GM23338 (cell line): ENCODE data around the gene AKR1E2. TPM values are rescaled to one million over a fixed set of nuclear protein-coding genes. Genes with fewer than 3 reads are reported as not detected.

Source experiments
- ATAC-seq: fragments of 200-7000 bp; cut with Tn5 transposase; 3 replicates; pipeline ENCODE4 v1.9.1; 2020
- DNase-seq: peaks from one replicate; pipeline ENCODE4 v3.0.0-alpha.2; 2015; ENCODE audit warnings: low spot score
- H2AFZ ChIP-seq: fragments of 200-600 bp; sonication (generic); 2 replicates; pipeline ENCODE4 v1.8.0; 2016; ENCODE audit warnings: antibody characterized with exemption, mild to moderate bottlenecking, moderate library complexity
- H3F3A ChIP-seq: fragments of 200-600 bp; sonication (generic); replicated peaks from 2 replicates; pipeline ENCODE4 v1.8.0; 2017; ENCODE audit warnings: antibody characterized with exemption, mixed run types, low read depth
- H3K27ac ChIP-seq: fragments of 200-600 bp; sonication (generic); 2 replicates; pipeline ENCODE4 v1.6.1; 2016; ENCODE audit warnings: low read depth
- H3K27me3 ChIP-seq: fragments of 200-600 bp; sonication (generic); 2 replicates; pipeline ENCODE4 v1.8.0; 2016; ENCODE audit warnings: mild to moderate bottlenecking, mixed run types, moderate library complexity; ENCODE audit not compliant: insufficient read depth
- H3K36me3 ChIP-seq: fragments of 200-600 bp; sonication (generic); 2 replicates; pipeline ENCODE4 v1.8.0; 2016; ENCODE audit warnings: mild to moderate bottlenecking; ENCODE audit not compliant: insufficient read depth
- H3K4me1 ChIP-seq: fragments of 200-600 bp; sonication (generic); 2 replicates; pipeline ENCODE4 v1.8.0; 2016; ENCODE audit warnings: mild to moderate bottlenecking, moderate library complexity; ENCODE audit not compliant: insufficient read depth
- H3K4me2 ChIP-seq: fragments of 200-600 bp; sonication (generic); 2 replicates; pipeline ENCODE4 v1.7.1; 2017; ENCODE audit warnings: mixed run types
- H3K4me3 ChIP-seq: fragments of 200-600 bp; sonication (generic); 2 replicates; pipeline ENCODE4 v1.6.1; 2016; ENCODE audit warnings: mixed run types
- H3K79me2 ChIP-seq: fragments of 200-600 bp; sonication (generic); replicated peaks from 2 replicates; pipeline ENCODE4 v1.8.0; 2017; ENCODE audit warnings: mild to moderate bottlenecking; ENCODE audit not compliant: insufficient read depth
- H3K9me2 ChIP-seq: fragments of 200-600 bp; sonication (generic); 2 replicates; pipeline ENCODE4 v1.8.0; 2017; ENCODE audit not compliant: insufficient read depth
- H4K20me1 ChIP-seq: fragments of 200-600 bp; sonication (generic); replicated peaks from 2 replicates; pipeline ENCODE4 v1.8.0; 2017; ENCODE audit warnings: mild to moderate bottlenecking; ENCODE audit not compliant: insufficient read depth
- H3K27ac Mint-ChIP-seq: 2 replicates; pipeline ENCODE4 v1.8.0; 2020; ENCODE audit warnings: inconsistent platforms, mild to moderate bottlenecking, moderate library complexity, mixed read lengths
- H3K27me3 Mint-ChIP-seq: 3 replicates; pipeline ENCODE4 v1.8.0; 2022; ENCODE audit warnings: low read depth, mild to moderate bottlenecking, moderate library complexity, mixed read lengths, inconsistent platforms; ENCODE audit not compliant: insufficient read depth, poor library complexity
- H3K36me3 Mint-ChIP-seq: 3 replicates; pipeline ENCODE4 v1.8.0; 2021; ENCODE audit warnings: low read depth, mild to moderate bottlenecking, inconsistent platforms, moderate library complexity, mixed read lengths
- H3K4me1 Mint-ChIP-seq: 3 replicates; pipeline ENCODE4 v1.8.0; 2020; ENCODE audit warnings: mild to moderate bottlenecking, inconsistent platforms, mixed read lengths
- H3K4me3 Mint-ChIP-seq: 3 replicates; pipeline ENCODE4 v1.8.0; 2021; ENCODE audit warnings: moderate library complexity, mild to moderate bottlenecking, inconsistent platforms, mixed read lengths
- H3K9me3 Mint-ChIP-seq: 3 replicates; pipeline ENCODE4 v1.8.0; 2020; ENCODE audit warnings: moderate library complexity, mild to moderate bottlenecking, inconsistent platforms, mixed read lengths
- CREB1 ChIP-seq: fragments of 250-450 bp; sonication (Bioruptor Pico); IDR thresholded peaks from 2 replicates; pipeline ENCODE4 v1.5.0; 2020; ENCODE audit warnings: low read depth, mild to moderate bottlenecking, moderate library complexity
- CTCF ChIP-seq, 2 experiments: fragments of 200-600 bp in 1 of 2; sonication (generic) in 1 of 2; conservative IDR thresholded peaks; 2 replicates each; pipeline versions ENCODE4 v1.5.1 to v1.6.1; 2016 to 2017; ENCODE audit warnings: antibody characterized with exemption in 2 of 2, low read depth in 2 of 2, mild to moderate bottlenecking in 2 of 2, moderate library complexity in 1 of 2
- ETS1 ChIP-seq: IDR thresholded peaks from 2 replicates; pipeline ENCODE4 v1.6.1; 2016; ENCODE audit warnings: antibody characterized with exemption
- EZH2 ChIP-seq: fragments of 200-600 bp; sonication (generic); IDR thresholded peaks from one replicate; pipeline ENCODE4 v1.8.0; 2017; ENCODE audit warnings: antibody characterized with exemption, mild to moderate bottlenecking, low read depth; ENCODE audit not compliant: unreplicated experiment
- EZH2phosphoT487 ChIP-seq: fragments of 200-600 bp; sonication (generic); IDR thresholded peaks from one replicate; pipeline ENCODE4 v1.8.1; 2018; ENCODE audit warnings: antibody characterized with exemption; ENCODE audit not compliant: unreplicated experiment
- JUNB ChIP-seq: IDR thresholded peaks from one replicate; pipeline ENCODE4 v1.6.1; 2016; ENCODE audit warnings: antibody characterized with exemption; ENCODE audit not compliant: unreplicated experiment
- NANOG ChIP-seq: IDR thresholded peaks from 2 replicates; pipeline ENCODE4 v1.6.1; 2016; ENCODE audit warnings: antibody characterized with exemption, borderline replicate concordance
- POLR2AphosphoS5 ChIP-seq: IDR thresholded peaks from 2 replicates; pipeline ENCODE4 v1.6.1; 2016; ENCODE audit warnings: antibody characterized with exemption, low read depth
- REST ChIP-seq: IDR thresholded peaks from one replicate; pipeline ENCODE4 v1.6.1; 2018; ENCODE audit warnings: antibody characterized with exemption; ENCODE audit not compliant: unreplicated experiment
- STAT1 ChIP-seq: IDR thresholded peaks from one replicate; pipeline ENCODE4 v1.6.1; 2016; ENCODE audit warnings: antibody characterized with exemption; ENCODE audit not compliant: unreplicated experiment
- ZNF114 ChIP-seq: fragments of 250-450 bp; sonication (Bioruptor Pico); IDR thresholded peaks from 2 replicates; pipeline ENCODE4 v1.5.0; 2020; ENCODE audit warnings: mild to moderate bottlenecking, moderate library complexity
- ZNF331 ChIP-seq: fragments of 250-450 bp; sonication (Bioruptor Pico); IDR thresholded peaks from 2 replicates; pipeline ENCODE4 v1.5.0; 2020; ENCODE audit warnings: low read depth, mild to moderate bottlenecking, moderate library complexity
- ZNF462 ChIP-seq: fragments of 250-450 bp; sonication (Bioruptor Pico); IDR thresholded peaks from 2 replicates; pipeline ENCODE4 v1.5.0; 2020; ENCODE audit warnings: mild to moderate bottlenecking, moderate library complexity
- polyA plus RNA-seq: library from polyadenylated mRNA; unstranded; fragments of >200 nt; fragmentation: Nextera tagmentation; extraction: Ambion mirVana; gene quantifications from 2 replicates; pipeline ENCODE4 v1.2.1, GENCODE V29; 2016
- total RNA-seq: library from RNA; depleted of rRNA; stranded (reverse); fragments of >200 nt; shearing (Covaris generic); gene quantifications from 2 replicates; pipeline ENCODE4 v1.2.3, GENCODE V29; 2014

AKR1E2 gene
- total and polyA plus RNA-seq, 2 experiments from 2014 or later, result 2.2 to 4.3 TPM

- Histone ChIP-seq H2AFZ (peak overlapping the region; percentile 86; the same call in 1 of the 2 replicates), H3K36me3 (no peaks in the 10 kb centered on the region), H4K20me1 (no peaks in the 10 kb centered on the region), H3K79me2 (no peaks in the 10 kb centered on the region; the same call in 1 of the 2 replicates), H3K4me1 (no peaks in the 10 kb centered on the region; the same call in 1 of the 2 replicates), H3F3A (0 out of 2 replicates have a peak, but pooled peaks cover 2% of the 10 kb centered on the region), H3K27ac (no peak overlapping the region), H3K9me2 (no peaks in the 10 kb centered on the region), H3K27me3 (peaks cover 21% of the 10 kb centered on the region; the same call in 1 of the 2 replicates), H3K4me3 (no peak overlapping the region), H3K4me2 (no peak overlapping the region)
- no peak for TF ChIP-seq ZNF114 (CRISPR knock-in tag)
- TF ChIP-seq REST, result no peak
- TF ChIP-seq STAT1, result no peak
- no peak for TF ChIP-seq POLR2AphosphoS5
- no peak for TF ChIP-seq CTCF (conservative IDR thresholded peaks at IDR 0.05; ENCODE audit: low read depth in 2 of 2)
- no peak for TF ChIP-seq ZNF462 (CRISPR knock-in tag)
- TF ChIP-seq EZH2, result no peak
- TF ChIP-seq NANOG, result no peak
- TF ChIP-seq ZNF331 (CRISPR knock-in tag), result no peak
- TF ChIP-seq EZH2phosphoT487, result no peak
- no peak for TF ChIP-seq ETS1
- TF ChIP-seq CREB1 (CRISPR knock-in tag), result no peak
- TF ChIP-seq JUNB, result no peak
- peaks cover 4% of the 10 kb centered on the region; the same call in 1 of the 3 replicates for H3K4me1 Mint-ChIP-seq
- no peak for DNase-seq
- ATAC-seq, result no peak
- H3K27ac Mint-ChIP-seq, result no peak overlapping the region
- H3K36me3 Mint-ChIP-seq, result peaks cover 2% of the 10 kb centered on the region; the same call in 2 of the 3 replicates
- H3K4me3 Mint-ChIP-seq, result peak overlapping the region; percentile 70; the same call in 2 of the 3 replicates
- H3K9me3 Mint-ChIP-seq, result peaks cover 11% of the 10 kb centered on the region
- peaks cover 16% of the 10 kb centered on the region for H3K27me3 Mint-ChIP-seq
Measured at GRCh38 chr10:4825456-4825867, 545 bp upstream of the AKR1E2 start.
